Dermis blood vessel endothelial cell (primary cell): ENCODE data around the gene ABHD17C. TPM values are rescaled to one million over a fixed set of nuclear protein-coding genes. Genes with fewer than 3 reads are reported as not detected.
"Not testable (repeated sequence)": the region's sequence is repeated elsewhere in the genome, so short reads cannot be mapped to it uniquely, and the experiment has no call there.

ENCODE experiments used
- DNase-seq: peaks from one replicate; pipeline ENCODE4 v3.0.0; 2010
- total RNA-seq: library from RNA; depleted of rRNA; stranded (reverse); fragments of >200 nt; gene quantifications from 2 replicates; pipeline ENCODE4 v1.2.3, GENCODE V29; 2014

The ABHD17C gene
- total RNA-seq: 4.6 and 8.1 TPM in 2 replicates

GRCh38 chr15:80695099-80695910, at the start of gene ABHD17C:
ABHD17C (plus strand) TSS chr15:80695310; CDS start chr15:80695430, 120 bp downstream.
- DNase-seq: peak; percentile 69

GRCh38 chr15:80645494-80646065, 49.5 kb upstream of the ABHD17C start:
- no peak for DNase-seq

GRCh38 chr15:80647424-80647823, 47.7 kb upstream of the ABHD17C start:
- not testable (repeated sequence) for DNase-seq

- DNase-seq: no peak
Measured at GRCh38 chr15:80654299-80654698, 40.8 kb upstream of the ABHD17C start.

DNA sequence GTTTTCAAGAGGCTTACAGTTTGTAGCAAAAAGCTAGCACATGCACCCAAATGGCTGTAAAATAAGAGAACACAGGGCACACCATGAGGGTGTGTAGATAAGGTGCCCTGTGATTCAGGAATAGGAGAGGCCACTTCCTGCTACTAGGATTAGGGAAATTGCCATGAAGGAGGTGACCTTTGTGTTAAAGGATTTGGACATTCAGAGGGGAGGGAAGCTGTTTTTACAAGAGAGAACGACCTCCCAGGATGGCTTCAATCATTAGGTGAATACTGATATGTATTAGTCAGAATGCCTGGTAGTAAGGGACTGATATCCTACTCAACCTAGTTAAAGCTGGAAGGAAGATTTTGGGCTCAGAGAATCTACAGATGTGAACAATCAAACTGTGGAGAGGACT, 35.7 kb upstream of the ABHD17C start:
- DNase-seq: no peak

- DNase-seq: peak; percentile 43
Measured at GRCh38 chr15:80660119-80660518, 35.0 kb upstream of the ABHD17C start.

DNA sequence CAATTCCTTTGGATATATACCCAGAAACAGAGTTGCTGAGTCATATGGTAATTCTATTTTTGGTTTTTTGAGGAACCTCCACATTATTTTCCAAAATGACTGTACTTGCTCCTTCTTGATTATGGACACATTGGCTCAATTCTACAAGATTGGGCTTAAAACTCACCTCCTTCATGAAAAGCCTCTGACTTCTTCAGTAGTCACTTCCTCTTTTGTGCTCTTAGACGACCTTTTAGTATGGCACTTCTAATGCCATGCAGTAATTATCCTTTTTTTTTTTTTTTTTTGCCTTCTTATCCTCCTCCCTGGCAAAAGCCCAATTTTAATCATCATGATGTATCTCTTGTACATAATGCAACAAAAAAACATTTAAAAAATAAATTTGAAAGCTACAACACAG, 33.0 kb upstream of the ABHD17C start:
- DNase-seq: no peak

- no peak for DNase-seq
Measured at GRCh38 chr15:80662757-80663553, 32.2 kb upstream of the ABHD17C start.

GRCh38 chr15:80665151-80665550, 30.0 kb upstream of the ABHD17C start:
- DNase-seq: no peak

DNA sequence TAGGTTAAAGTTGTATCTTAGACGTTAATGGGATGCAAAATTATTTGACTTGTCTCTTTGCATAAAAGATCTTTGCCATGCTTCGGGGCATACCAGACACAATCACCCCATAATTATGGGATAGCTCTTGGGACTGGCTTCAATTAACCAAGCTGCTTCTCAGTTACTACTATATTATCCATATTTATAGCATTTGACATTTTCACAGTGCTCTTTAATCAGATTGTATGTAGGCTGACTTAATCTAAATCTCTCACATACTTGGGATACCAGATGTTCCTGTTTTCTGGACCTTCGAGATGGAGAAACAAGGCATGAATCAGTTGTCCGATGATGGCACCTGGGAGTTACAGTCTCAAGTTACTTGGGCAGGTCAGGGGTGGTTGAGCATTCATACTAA, 27.2 kb upstream of the ABHD17C start:
- no peak for DNase-seq

- DNase-seq: no peak
Measured at GRCh38 chr15:80668546-80669236, 26.4 kb upstream of the ABHD17C start.

GRCh38 chr15:80669663-80670273, 25.3 kb upstream of the ABHD17C start:
- DNase-seq: no peak

DNA sequence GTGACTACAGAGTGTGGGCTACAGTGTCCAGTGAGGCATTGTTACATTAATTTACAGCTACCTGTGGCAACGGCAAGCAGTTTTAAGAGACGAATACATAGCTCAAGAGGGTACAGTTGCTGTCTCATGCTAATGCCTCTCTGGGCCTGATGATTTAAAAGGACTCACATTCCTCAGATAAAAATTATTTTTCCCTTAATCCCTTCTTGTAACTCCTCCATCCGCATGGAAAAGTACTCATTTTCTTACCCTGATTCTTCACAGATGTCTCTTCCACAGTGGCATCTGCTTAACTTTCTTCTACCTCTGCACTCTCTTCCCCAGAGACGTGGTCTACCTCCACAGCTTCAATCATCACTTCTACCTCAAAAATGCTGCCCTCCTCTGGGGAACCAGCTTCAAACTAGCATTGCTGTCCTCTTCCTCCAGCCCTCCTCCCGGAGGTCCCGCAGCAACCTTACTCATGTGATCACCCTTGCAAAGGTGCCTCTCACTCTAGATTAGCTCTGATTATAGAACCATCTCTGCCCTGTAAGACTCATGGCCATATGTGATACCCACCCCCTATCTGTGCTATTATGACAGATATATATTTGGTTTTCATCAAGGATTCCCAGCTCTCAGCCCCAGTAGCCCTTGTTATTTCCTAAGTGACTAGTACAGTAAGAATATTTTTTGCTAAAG, 21.4 kb upstream of the ABHD17C start:
- no peak for DNase-seq

- DNase-seq: peak; percentile 11
Measured at GRCh38 chr15:80674245-80674614, 20.9 kb upstream of the ABHD17C start.

- no peak for DNase-seq
Measured at GRCh38 chr15:80677041-80677440, 18.1 kb upstream of the ABHD17C start.

DNA sequence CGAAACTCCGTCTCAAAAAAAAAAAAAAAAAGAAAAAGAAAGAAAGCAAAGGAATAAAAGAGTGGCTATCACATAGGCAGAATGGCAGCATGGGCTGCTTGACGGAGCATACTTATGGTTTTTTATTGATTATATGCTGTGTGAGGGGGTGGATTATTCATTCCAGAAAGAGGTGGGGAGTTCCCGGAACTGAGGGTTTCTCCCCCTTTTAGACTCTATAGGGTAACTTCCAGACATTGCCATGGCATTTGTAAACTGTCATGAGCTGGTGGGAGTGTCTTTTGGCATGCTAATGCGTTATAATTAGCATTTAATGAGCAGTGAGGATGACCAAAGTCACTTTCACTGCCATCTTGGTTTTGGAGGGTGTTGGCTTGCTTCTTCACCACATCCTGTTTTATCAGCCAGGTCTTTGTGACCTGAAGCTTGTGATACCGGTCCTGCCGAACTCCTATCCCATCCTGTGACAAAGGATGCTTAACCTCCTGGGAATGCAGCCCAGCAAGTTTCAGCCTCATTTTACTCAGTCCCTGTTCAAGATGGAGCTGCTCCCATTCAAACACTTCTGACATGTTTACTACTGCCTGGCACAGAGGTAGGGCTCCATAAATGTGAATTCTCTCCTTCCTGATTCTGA, 15.8 kb upstream of the ABHD17C start:
- no peak for DNase-seq

DNA sequence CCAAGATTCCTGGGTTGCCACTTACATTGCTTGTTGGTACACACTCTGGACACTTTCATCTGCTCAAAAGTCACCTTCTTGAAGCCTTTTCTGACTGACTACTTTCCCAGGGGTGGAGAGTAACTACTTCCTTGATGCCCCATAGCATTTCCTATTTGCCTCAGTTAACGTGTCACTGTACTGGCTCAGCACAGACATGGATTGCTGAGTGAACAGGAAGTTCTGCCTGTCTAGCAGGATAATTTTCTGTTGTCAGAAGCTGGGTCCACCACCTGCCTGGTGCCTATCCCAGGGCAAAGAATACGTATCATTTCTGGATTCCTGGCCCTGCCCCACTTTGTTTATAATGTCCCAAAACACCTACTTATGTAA, 15.3 kb upstream of the ABHD17C start:
- no peak for DNase-seq

DNA sequence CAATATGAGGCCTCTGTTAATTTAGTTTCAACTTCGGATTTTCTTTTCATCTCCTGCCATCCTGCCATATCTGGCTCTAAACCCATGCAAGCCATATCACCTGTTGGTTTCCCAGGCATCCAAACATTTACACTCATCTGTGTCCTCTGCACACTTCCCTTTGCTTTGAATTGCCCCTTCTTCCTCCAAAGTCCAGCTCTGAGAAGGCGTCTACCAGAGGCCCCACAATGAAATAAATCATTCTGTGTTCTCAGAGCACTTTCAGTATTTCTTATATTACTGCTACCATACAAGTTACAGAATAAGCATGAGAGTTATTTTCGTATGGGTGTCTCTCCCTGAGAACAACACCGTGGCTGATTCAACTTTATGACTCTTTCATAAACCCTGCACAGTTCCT, 12.9 kb upstream of the ABHD17C start:
- no peak for DNase-seq

DNA sequence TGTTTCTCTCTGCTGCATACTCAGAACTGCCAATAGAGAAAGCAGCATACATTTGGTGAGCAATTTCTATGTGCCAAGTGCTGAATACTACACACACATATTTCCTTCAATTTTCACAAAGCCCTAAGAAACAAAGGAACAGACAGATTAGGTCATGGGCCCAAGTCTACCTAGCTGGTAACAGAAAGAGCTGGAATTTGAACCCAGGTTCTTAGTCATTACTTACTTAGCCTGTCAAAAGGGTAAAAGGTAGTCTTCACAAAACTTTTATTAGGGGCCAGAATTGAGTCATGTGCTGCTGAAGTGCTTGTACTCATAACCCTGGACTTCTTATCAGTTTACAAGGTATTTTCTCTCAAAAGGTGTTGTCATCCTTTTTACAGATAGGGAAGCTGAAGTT, 10.4 kb upstream of the ABHD17C start:
- no peak for DNase-seq

- DNase-seq: no peak
Measured at GRCh38 chr15:80685628-80686027, 9.5 kb upstream of the ABHD17C start.

GRCh38 chr15:80689294-80689693, 5.8 kb upstream of the ABHD17C start:
- no peak for DNase-seq

GRCh38 chr15:80689716-80690115, 5.4 kb upstream of the ABHD17C start:
- no peak for DNase-seq
